HFFc6 (cell line): Measurements from ENCODE around the gene TSC22D4. TPM values are rescaled to one million over a fixed set of nuclear protein-coding genes. Genes with fewer than 3 reads are reported as not detected.
"Not testable (repeated sequence)": the region's sequence is repeated elsewhere in the genome, so short reads cannot be mapped to it uniquely, and the experiment has no call there.

Source experiments
- DNase-seq: peaks from one replicate; pipeline ENCODE4 v3.0.0-alpha.2; 2018
- H3K27ac Mint-ChIP-seq: 2 replicates; pipeline ENCODE4 v1.8.0; 2020; ENCODE audit warnings: mild to moderate bottlenecking, mixed read lengths
- H3K27me3 Mint-ChIP-seq: 2 replicates; pipeline ENCODE4 v1.8.0; 2021; ENCODE audit warnings: mild to moderate bottlenecking, moderate library complexity, mixed read lengths; ENCODE audit not compliant: insufficient read depth
- H3K36me3 Mint-ChIP-seq: 2 replicates; pipeline ENCODE4 v1.8.0; 2021; ENCODE audit warnings: low read depth, mixed read lengths
- H3K4me1 Mint-ChIP-seq: 2 replicates; pipeline ENCODE4 v1.8.0; 2020; ENCODE audit warnings: low read depth, mixed read lengths
- H3K4me3 Mint-ChIP-seq: 2 replicates; pipeline ENCODE4 v1.8.0; 2020; ENCODE audit warnings: mild to moderate bottlenecking, moderate library complexity, mixed read lengths
- H3K9me3 Mint-ChIP-seq: 2 replicates; pipeline ENCODE4 v1.8.0; 2020; ENCODE audit warnings: mild to moderate bottlenecking, mixed read lengths
- CTCF ChIP-seq: fragments of 200-600 bp; sonication (generic); IDR thresholded peaks from 2 replicates; pipeline ENCODE4 v1.5.0; 2021; ENCODE audit warnings: antibody characterized with exemption, mild to moderate bottlenecking
- total RNA-seq, 6 experiments: library from RNA; stranded (reverse); fragmentation: NEBNext Ultra II Directional; extraction: Animal tissue kit (Norgen Biotek cat#: 25700); gene quantifications; 2 replicates in 1 of 6; 3 replicates in 5 of 6; pipeline ENCODE4 v1.2.3, GENCODE V29; 2021

TSC22D4 gene
- total RNA-seq, 6 experiments from 2014 or later = 50.6 to 54.5 (median 51.7) TPM

GRCh38 chr7:100449190-100449795 is 29.7 kb downstream of the TSC22D4 start:
- H3K27me3 Mint-ChIP-seq = peaks cover 2% of the 10 kb centered on the region; the same call in 1 of the 2 replicates
- H3K9me3 Mint-ChIP-seq = no peaks in the 10 kb centered on the region
- DNase-seq = no peak
- TF ChIP-seq CTCF = no peak
- peaks cover 25% of the 10 kb centered on the region for H3K4me1 Mint-ChIP-seq
- H3K27ac Mint-ChIP-seq = no peak overlapping the region
- no peak overlapping the region for H3K4me3 Mint-ChIP-seq
- H3K36me3 Mint-ChIP-seq = no peaks in the 10 kb centered on the region

GRCh38 chr7:100447363-100447762 is 31.7 kb downstream of the TSC22D4 start:
- not testable (repeated sequence) for H3K9me3 Mint-ChIP-seq, H3K4me3 Mint-ChIP-seq, H3K36me3 Mint-ChIP-seq, DNase-seq, H3K27ac Mint-ChIP-seq, H3K27me3 Mint-ChIP-seq
- peaks cover 42% of the 10 kb centered on the region for H3K4me1 Mint-ChIP-seq

- Mint-ChIP-seq H3K27ac (peak overlapping the region; percentile 90), H3K9me3 (no peaks in the 10 kb centered on the region), H3K4me1 (peaks cover 42% of the 10 kb centered on the region), H3K27me3 (peaks cover 4% of the 10 kb centered on the region; the same call in 1 of the 2 replicates), H3K4me3 (peak overlapping the region; percentile 30; the same call in 1 of the 2 replicates), H3K36me3 (no peaks in the 10 kb centered on the region)
- TF ChIP-seq CTCF = no peak
- peak; percentile 30 for DNase-seq
Measured at GRCh38 chr7:100446040-100446439, 33.0 kb downstream of the TSC22D4 start.

- Mint-ChIP-seq H3K36me3 (no peaks in the 10 kb centered on the region), H3K4me3 (peak overlapping the region; percentile 4), H3K27me3 (peaks cover 7% of the 10 kb centered on the region; the same call in 1 of the 2 replicates), H3K4me1 (peaks cover 44% of the 10 kb centered on the region), H3K9me3 (no peaks in the 10 kb centered on the region), H3K27ac (peak overlapping the region; percentile 91)
- peak; percentile 47 for DNase-seq
- no peak for TF ChIP-seq CTCF
Measured at GRCh38 chr7:100444311-100445278, 34.4 kb downstream of the TSC22D4 start.

GRCh38 chr7:100443096-100443840 is 35.7 kb downstream of the TSC22D4 start:
- Mint-ChIP-seq H3K4me3 (no peak overlapping the region; the same call in 1 of the 2 replicates), H3K4me1 (peaks cover 54% of the 10 kb centered on the region), H3K27me3 (peaks cover 7% of the 10 kb centered on the region; the same call in 1 of the 2 replicates), H3K27ac (peak overlapping the region; percentile 91), H3K36me3 (no peaks in the 10 kb centered on the region), H3K9me3 (no peaks in the 10 kb centered on the region)
- DNase-seq = no peak
- TF ChIP-seq CTCF = no peak
